ENCODE measurements around the gene DLG2. TPM values are rescaled to one million over a fixed set of nuclear protein-coding genes. Genes with fewer than 3 reads are reported as not detected.

The DLG2 gene
- total and polyA plus RNA-seq, 2 of the 8 experiments (the other 6 are each of a cell fraction or from before 2014, with no cell fraction given): 1.7 to 14.3 TPM

GRCh38 chr11:83568516-83568915 lies 2058.6 kb downstream of the DLG2 start (continued):
- no peak for TF ChIP-seq CTCF (IDR thresholded peaks at IDR 0.05; ENCODE audit: control extremely low read depth in 1 of 3, insufficient read depth in 1 of 3, low read depth in 1 of 3, low read length in 3 of 3)
- TF ChIP-seq PHF8 (conservative IDR thresholded peaks at IDR 0.05; ENCODE audit: low read depth, low read length): no peak
- no peak for TF ChIP-seq FOSL1 (IDR thresholded peaks at IDR 0.05; ENCODE audit: insufficient read depth, low read depth, low read length)
- no peak for TF ChIP-seq SRF (IDR thresholded peaks at IDR 0.05; ENCODE audit: low read depth, low read length)
- no peak for TF ChIP-seq EGR1 (IDR thresholded peaks at IDR 0.05; ENCODE audit: borderline replicate concordance, low read depth, low read length)
- TF ChIP-seq, protein P1, sequence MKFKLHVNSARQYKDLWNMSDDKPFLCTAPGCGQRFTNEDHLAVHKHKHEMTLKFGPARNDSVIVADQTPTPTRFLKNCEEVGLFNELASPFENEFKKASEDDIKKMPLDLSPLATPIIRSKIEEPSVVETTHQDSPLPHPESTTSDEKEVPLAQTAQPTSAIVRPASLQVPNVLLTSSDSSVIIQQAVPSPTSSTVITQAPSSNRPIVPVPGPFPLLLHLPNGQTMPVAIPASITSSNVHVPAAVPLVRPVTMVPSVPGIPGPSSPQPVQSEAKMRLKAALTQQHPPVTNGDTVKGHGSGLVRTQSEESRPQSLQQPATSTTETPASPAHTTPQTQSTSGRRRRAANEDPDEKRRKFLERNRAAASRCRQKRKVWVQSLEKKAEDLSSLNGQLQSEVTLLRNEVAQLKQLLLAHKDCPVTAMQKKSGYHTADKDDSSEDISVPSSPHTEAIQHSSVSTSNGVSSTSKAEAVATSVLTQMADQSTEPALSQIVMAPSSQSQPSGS (IDR thresholded peaks at IDR 0.05; ENCODE audit: low read length): no peak
- TF ChIP-seq TBP (IDR thresholded peaks at IDR 0.05; ENCODE audit: low read depth, low read length): no peak
- no peak for TF ChIP-seq ASH2L (IDR thresholded peaks at IDR 0.05; ENCODE audit: low read length)
